Loucy (cell line): ENCODE results near the gene AK4.

Experiments used
- H2AFZ ChIP-seq: fragments of 200-600 bp; sonication (generic); 2 replicates; pipeline ENCODE4 v1.6.0; 2016; ENCODE audit warnings: antibody characterized with exemption, mild to moderate bottlenecking, low read length, moderate library complexity
- H3F3A ChIP-seq: fragments of 200-600 bp; 2 replicates; pipeline ENCODE4 v1.6.0; 2016; ENCODE audit warnings: antibody characterized with exemption, low read depth, mild to moderate bottlenecking
- H3K27me3 ChIP-seq: fragments of 200-600 bp; sonication (generic); 2 replicates; pipeline ENCODE4 v1.6.1; 2014; ENCODE audit warnings: low read length, mild to moderate bottlenecking; ENCODE audit not compliant: insufficient read depth, poor library complexity, severe bottlenecking
- H3K36me3 ChIP-seq: fragments of 200-600 bp; sonication (generic); 2 replicates; pipeline ENCODE4 v1.6.1; 2016; ENCODE audit warnings: low read length; ENCODE audit not compliant: insufficient read depth
- H3K4me1 ChIP-seq: fragments of 200-600 bp; sonication (generic); 2 replicates; pipeline ENCODE4 v1.5.1; 2014; ENCODE audit warnings: low read length, mild to moderate bottlenecking; ENCODE audit not compliant: insufficient read depth, poor library complexity, severe bottlenecking
- H3K4me2 ChIP-seq: fragments of 200-600 bp; sonication (generic); 2 replicates; pipeline ENCODE4 v1.6.0; 2014; ENCODE audit warnings: antibody characterized with exemption, low read length, low read depth, mild to moderate bottlenecking; ENCODE audit not compliant: poor library complexity, severe bottlenecking
- H3K4me3 ChIP-seq: fragments of 200-600 bp; sonication (generic); 2 replicates; pipeline ENCODE4 v1.5.1; 2014; ENCODE audit warnings: low read length, mild to moderate bottlenecking, mixed read lengths; ENCODE audit not compliant: poor library complexity, severe bottlenecking
- H3K79me2 ChIP-seq: fragments of 200-600 bp; sonication (generic); 2 replicates; pipeline ENCODE4 v1.6.1; 2014; ENCODE audit warnings: low read length; ENCODE audit not compliant: insufficient read depth
- H3K9ac ChIP-seq: fragments of 200-600 bp; sonication (generic); 2 replicates; pipeline ENCODE4 v1.6.0; 2014; ENCODE audit warnings: mild to moderate bottlenecking, low read depth, low read length, moderate library complexity; ENCODE audit not compliant: poor library complexity, severe bottlenecking
- H3K9me2 ChIP-seq: fragments of 200-600 bp; sonication (generic); replicated peaks from 2 replicates; pipeline ENCODE4 v1.6.1; 2016; ENCODE audit warnings: low read depth, low read length, mixed read lengths
- H3K9me3 ChIP-seq: fragments of 200-600 bp; sonication (generic); 2 replicates; pipeline ENCODE4 v1.6.1; 2014; ENCODE audit warnings: mild to moderate bottlenecking, antibody characterized with exemption, low read length, low read depth; ENCODE audit not compliant: insufficient read depth
- H4K20me1 ChIP-seq: fragments of 200-600 bp; sonication (generic); 2 replicates; pipeline ENCODE4 v1.6.0; 2014; ENCODE audit warnings: antibody characterized with exemption, low read length, mild to moderate bottlenecking; ENCODE audit not compliant: insufficient read depth, poor library complexity, severe bottlenecking
- CTCF ChIP-seq: fragments of 200-600 bp; sonication (generic); conservative IDR thresholded peaks from 2 replicates; pipeline ENCODE4 v1.5.1; 2014; ENCODE audit warnings: mild to moderate bottlenecking, antibody characterized with exemption, low read length
- EZH2phosphoT487 ChIP-seq: fragments of 200-600 bp; IDR thresholded peaks from 2 replicates; pipeline ENCODE4 v1.6.1; 2018; ENCODE audit warnings: antibody characterized with exemption, mild to moderate bottlenecking, moderate library complexity, borderline replicate concordance

AK4 gene

GRCh38 chr1:65256860-65257708 is 109.1 kb downstream of the AK4 start:
- Histone ChIP-seq H3K4me2 (peak overlapping the region; percentile 99), H3F3A (no peaks in the 10 kb centered on the region), H3K36me3 (no peaks in the 10 kb centered on the region), H3K9me3 (no peaks in the 10 kb centered on the region), H3K9me2 (no peaks in the 10 kb centered on the region), H2AFZ (no peak overlapping the region), H3K27me3 (no peaks in the 10 kb centered on the region), H3K79me2 (peaks cover 13% of the 10 kb centered on the region), H4K20me1 (no peaks in the 10 kb centered on the region), H3K9ac (no peak overlapping the region), H3K4me1 (peaks cover 41% of the 10 kb centered on the region), H3K4me3 (no peak overlapping the region)
- no peak for TF ChIP-seq EZH2phosphoT487
- TF ChIP-seq CTCF = no peak

DNA sequence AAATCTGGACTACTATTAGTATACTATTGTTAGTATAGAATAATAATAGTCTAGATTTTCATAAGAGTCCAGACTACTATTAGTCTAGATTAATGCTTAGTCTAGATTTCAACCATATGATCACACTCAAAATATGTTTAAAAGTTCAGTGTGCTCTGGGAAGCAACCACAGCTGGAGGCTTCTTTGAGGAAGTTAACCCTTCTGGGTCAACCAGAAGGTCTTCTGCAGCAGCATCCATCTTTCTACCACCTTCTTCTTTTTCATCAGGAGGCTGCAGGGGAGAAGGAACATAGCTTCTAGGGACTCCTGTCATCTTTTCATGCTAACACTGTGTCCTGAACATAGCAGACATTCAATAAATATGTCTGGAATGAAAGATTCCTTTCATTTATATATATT is 110.1 kb downstream of the AK4 start:
- H3K9ac ChIP-seq = no peak overlapping the region
- H2AFZ ChIP-seq = no peak overlapping the region
- peaks cover 13% of the 10 kb centered on the region for H3K79me2 ChIP-seq
- no peak overlapping the region for H3K4me2 ChIP-seq
- peaks cover 41% of the 10 kb centered on the region for H3K4me1 ChIP-seq
- no peak overlapping the region for H3K4me3 ChIP-seq
- no peaks in the 10 kb centered on the region for H3K36me3 ChIP-seq
- TF ChIP-seq CTCF = no peak
- no peak for TF ChIP-seq EZH2phosphoT487
- H3K9me3 ChIP-seq = no peaks in the 10 kb centered on the region
- H3K9me2 ChIP-seq = no peaks in the 10 kb centered on the region
- H4K20me1 ChIP-seq = no peaks in the 10 kb centered on the region
- H3F3A ChIP-seq = no peaks in the 10 kb centered on the region
- no peaks in the 10 kb centered on the region for H3K27me3 ChIP-seq

DNA sequence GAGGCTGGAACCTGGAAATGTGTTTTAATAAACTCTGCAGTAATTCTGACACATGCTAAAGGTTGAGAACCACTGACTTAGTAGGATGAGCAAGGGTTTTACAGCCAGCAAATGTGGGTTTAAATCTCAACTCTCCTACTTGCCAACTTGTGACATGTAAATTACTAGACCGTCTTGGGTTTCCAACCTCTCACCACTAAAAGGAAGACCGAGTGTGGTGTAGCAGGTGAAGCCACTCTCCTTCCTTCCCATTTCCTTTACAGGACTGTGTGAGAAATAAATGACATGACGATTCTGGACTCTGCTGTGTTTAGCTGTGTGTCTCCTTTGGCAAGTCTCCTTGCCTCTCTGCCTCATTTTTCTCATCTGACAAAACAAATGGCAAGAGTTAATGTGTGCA is 111.8 kb downstream of the AK4 start:
- Histone ChIP-seq H3K9ac (no peak overlapping the region), H3K36me3 (no peaks in the 10 kb centered on the region), H3K79me2 (peaks cover 11% of the 10 kb centered on the region), H2AFZ (no peak overlapping the region), H3K4me3 (no peak overlapping the region), H3K4me1 (peaks cover 34% of the 10 kb centered on the region), H3K9me3 (no peaks in the 10 kb centered on the region), H4K20me1 (no peaks in the 10 kb centered on the region), H3K4me2 (peak overlapping the region; percentile 38), H3K27me3 (no peaks in the 10 kb centered on the region), H3F3A (no peaks in the 10 kb centered on the region), H3K9me2 (no peaks in the 10 kb centered on the region)
- TF ChIP-seq CTCF (no peak), EZH2phosphoT487 (no peak)
